AG09319 (cell line): Measurements from ENCODE around the gene ATXN7L1.

ENCODE experiments used
- DNase-seq: peaks from one replicate; pipeline ENCODE4 v3.0.0-alpha.2; 2010; ENCODE audit warnings: low read depth; ENCODE audit errors: extremely low read depth
- CTCF ChIP-seq: IDR thresholded peaks from 2 replicates; pipeline ENCODE4 v1.5.1; 2011; ENCODE audit warnings: low read depth, mild to moderate bottlenecking, inconsistent platforms, low read length, moderate library complexity

The ATXN7L1 gene

GRCh38 chr7:105806592-105807447, 69.6 kb downstream of the ATXN7L1 start:
- DNase-seq, result no peak
- TF ChIP-seq CTCF, result no peak

- TF ChIP-seq CTCF, result no peak
- no peak for DNase-seq
Measured at GRCh38 chr7:105805447-105806019, 70.9 kb downstream of the ATXN7L1 start.

GRCh38 chr7:105803429-105803736, 73.0 kb downstream of the ATXN7L1 start:
- DNase-seq, result no peak
- TF ChIP-seq CTCF, result no peak

- no peak for DNase-seq
- TF ChIP-seq CTCF, result no peak
Measured at GRCh38 chr7:105802604-105803428, 73.6 kb downstream of the ATXN7L1 start.

- TF ChIP-seq CTCF, result no peak
- DNase-seq, result no peak
Measured at GRCh38 chr7:105800849-105801534, 75.4 kb downstream of the ATXN7L1 start.

- no peak for TF ChIP-seq CTCF
- no peak for DNase-seq
Measured at GRCh38 chr7:105800442-105800841, 76.0 kb downstream of the ATXN7L1 start.
